ENCODE results near the gene PPP6R1.

GRCh38 chr19:55261671-55262126, 2.9 kb upstream of the PPP6R1 start:
- TF ChIP-seq USF2 (IDR thresholded peaks at IDR 0.05; ENCODE audit: borderline replicate concordance, low read depth, low read length): no peak
- no peak for TF ChIP-seq CTCF (IDR thresholded peaks at IDR 0.05)
- no peak for TF ChIP-seq NFIC (IDR thresholded peaks at IDR 0.05; ENCODE audit: borderline replicate concordance)
- TF ChIP-seq RAD21 (IDR thresholded peaks at IDR 0.05; ENCODE audit: low read length): no peak
- TF ChIP-seq GATA2 (CRISPR knock-in tag; IDR thresholded peaks at IDR 0.05): no peak
- TF ChIP-seq ELF1 (IDR thresholded peaks at IDR 0.05): no peak
- TF ChIP-seq EP300 (IDR thresholded peaks at IDR 0.05; ENCODE audit: borderline replicate concordance in 1 of 2, low read depth in 1 of 2, low read length in 1 of 2): no peak
- no peak for TF ChIP-seq JUND (IDR thresholded peaks at IDR 0.05)
- no peak for TF ChIP-seq YY1 (IDR thresholded peaks at IDR 0.05; ENCODE audit: low read depth)
- no peak for TF ChIP-seq SMC3 (IDR thresholded peaks at IDR 0.05; ENCODE audit: low read depth, low read length)
- TF ChIP-seq NRF1 (IDR thresholded peaks at IDR 0.05; ENCODE audit: low read depth, low read length): no peak

Measured in SK-N-SH (cell line).